ENCODE measurements around the gene PTAR1.
"Not testable (repeated sequence)": the region's sequence is repeated elsewhere in the genome, so short reads cannot be mapped to it uniquely, and the experiment has no call there.

Gene PTAR1, protein sequence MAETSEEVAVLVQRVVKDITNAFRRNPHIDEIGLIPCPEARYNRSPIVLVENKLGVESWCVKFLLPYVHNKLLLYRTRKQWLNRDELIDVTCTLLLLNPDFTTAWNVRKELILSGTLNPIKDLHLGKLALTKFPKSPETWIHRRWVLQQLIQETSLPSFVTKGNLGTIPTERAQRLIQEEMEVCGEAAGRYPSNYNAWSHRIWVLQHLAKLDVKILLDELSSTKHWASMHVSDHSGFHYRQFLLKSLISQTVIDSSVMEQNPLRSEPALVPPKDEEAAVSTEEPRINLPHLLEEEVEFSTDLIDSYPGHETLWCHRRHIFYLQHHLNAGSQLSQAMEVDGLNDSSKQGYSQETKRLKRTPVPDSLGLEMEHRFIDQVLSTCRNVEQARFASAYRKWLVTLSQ

DNA sequence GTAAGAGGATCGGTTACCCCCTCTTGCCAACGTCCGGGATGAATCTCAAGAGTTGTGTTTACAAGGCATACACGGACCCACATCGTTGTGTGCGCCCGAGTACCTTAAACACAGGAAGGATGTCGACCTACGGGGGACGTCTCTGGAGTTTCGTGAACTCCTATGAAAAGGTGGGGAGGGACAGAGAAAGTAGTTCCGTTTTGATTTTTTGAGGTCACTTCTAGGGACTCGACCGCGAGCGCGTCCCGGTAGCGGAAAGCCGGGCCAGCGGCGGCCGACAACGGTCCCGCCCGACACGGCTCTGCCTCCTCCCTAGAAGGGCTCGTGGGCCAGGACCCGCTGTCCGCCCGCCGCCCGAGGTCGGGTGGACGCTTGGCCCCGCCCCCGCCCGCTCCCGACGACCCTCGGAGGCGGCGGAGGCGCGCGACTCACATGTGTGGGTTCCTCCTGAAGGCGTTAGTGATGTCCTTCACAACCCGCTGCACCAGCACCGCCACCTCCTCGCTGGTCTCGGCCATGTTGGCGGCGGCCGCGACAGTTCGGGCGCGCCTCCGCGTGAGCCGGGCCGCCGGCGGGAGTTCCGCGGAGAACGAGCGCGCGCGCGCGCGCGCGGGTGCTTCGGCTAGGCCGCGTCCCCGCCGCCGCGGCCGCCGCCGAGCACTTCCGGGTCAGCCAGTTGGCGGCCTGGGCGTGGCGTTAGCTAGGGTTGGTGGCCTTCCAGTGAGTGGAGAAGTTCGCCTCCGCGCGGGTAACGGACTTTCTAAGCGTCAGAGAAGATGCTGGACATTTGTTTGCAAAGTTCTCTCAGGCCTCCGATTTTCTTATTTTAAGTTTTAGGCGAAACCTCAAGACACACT is at the start of gene PTAR1:
Gene PTAR1, minus strand, starts transcription at position 591 of the 857 bp plus-strand sequence. Its CDS starts 73 bp downstream, at position 518.
- peak; percentile 77 to 90 for DNase-seq

DNA sequence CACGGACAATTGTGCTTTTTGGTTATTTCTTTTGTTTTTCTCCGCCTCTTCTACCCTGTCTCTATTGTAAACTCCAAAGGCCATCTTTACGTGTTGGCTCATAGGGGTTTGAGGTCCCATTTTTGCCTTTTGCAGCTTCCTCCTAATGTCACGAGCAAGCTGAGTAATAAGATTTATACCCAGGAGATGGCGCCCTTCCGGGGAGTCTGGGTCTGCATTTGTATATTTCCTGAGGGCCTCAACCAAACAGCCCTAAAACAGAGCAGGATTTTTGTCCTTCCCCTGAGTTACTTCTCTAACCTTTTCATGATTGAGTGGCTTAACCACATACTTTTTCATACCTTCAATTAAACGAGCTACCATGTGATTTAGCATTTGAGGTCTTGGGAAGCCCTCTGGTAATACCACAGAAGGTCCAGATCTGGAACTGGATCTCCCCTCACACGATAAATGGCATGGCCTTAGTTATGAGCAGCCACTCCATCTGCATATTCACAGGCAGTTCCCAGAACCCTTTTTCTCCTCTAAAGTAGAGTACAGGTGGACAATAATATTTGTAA is 49.6 kb upstream of the PTAR1 start:
- no peak for DNase-seq

- no peak for DNase-seq
Measured at GRCh38 chr9:69806627-69807026, 46.8 kb upstream of the PTAR1 start.

DNA sequence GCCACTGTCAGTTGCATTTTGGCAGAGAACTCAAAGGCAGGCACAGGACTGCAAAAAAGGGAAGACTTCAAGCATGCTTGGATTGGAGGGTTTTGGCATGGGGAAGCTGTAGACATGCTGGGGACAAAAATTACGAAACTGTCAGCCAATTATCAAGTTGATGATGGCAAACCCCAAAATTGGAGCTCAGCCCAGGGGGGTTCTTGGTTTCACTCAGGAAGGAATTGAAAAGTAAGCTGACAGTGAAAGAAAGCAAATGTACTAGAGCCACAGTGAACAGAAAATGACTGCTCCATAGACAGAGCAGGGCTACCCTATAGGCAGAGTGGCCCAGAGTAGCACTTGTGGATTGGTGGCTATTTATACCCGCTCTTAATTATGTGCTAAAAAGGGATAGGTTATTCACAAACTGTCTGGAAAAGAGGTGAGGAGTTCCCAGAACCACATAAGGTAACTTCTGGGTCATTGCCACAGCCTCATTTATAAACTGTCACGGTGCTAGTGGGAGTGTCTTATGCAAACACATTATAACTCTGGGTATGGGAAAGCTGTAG is 46.2 kb upstream of the PTAR1 start:
- DNase-seq, result no peak

GRCh38 chr9:69801989-69802388 is 42.2 kb upstream of the PTAR1 start:
- DNase-seq, result no peak

DNA sequence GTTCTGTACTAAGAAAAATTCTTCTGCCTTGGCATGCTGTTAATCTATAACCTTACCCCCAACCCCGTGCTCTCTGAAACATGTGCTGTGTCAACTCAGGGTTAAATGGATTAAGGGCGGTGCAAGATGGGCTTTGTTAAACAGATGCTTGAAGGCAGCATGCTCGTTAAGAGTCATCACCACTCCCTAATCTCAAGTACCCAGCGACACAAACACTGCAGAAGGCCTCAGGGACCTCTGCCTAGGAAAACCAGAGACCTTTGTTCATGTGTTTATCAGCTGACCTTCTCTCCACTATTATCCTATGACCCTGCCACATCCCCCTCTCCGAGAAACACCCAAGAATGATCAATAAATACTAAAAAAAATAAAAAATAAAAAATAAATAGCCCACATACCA is 40.2 kb upstream of the PTAR1 start:
- DNase-seq, result not testable (repeated sequence)

GRCh38 chr9:69799521-69799920 is 39.7 kb upstream of the PTAR1 start:
- DNase-seq, result not testable (repeated sequence)

DNA sequence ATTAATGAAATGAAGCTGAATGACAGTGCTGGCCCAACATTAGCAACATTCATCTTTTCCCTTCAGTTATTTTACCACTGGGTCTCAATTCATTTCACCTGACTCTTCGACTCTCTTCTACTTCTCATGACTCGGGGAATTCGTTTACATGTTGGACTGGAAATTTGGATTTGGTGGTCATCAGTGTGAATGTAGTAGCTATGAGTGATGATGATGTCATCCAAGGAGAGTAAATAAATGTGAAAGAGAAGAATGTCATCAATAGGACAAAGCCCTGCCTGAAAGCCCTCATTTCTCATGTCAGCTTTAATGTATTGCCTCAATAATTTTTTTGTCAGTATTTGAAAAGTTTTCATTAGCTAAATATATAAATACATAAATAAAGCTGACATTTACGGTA is 38.9 kb upstream of the PTAR1 start:
- DNase-seq, result no peak

DNA sequence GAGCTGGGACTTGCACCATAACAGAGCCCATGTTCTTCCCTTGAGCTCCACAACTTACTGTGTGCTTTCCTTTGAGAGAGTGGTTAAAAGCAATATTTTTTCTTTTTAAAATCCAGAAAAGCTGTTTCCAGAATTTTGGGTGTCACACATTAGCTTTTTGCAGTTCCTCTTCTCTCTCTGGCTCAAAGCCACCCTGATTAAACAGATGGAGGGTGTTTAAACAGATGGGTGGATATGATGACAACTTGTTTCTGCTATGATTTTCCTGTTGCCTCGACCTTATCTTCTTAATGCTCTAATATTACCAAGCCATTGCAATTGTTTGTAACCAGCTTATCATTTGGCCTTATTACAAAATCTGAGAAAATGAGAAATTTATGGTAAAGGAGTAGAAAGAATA is 37.9 kb upstream of the PTAR1 start:
- no peak for DNase-seq

- DNase-seq, result no peak
Measured at GRCh38 chr9:69794356-69794755, 34.5 kb upstream of the PTAR1 start.

DNA sequence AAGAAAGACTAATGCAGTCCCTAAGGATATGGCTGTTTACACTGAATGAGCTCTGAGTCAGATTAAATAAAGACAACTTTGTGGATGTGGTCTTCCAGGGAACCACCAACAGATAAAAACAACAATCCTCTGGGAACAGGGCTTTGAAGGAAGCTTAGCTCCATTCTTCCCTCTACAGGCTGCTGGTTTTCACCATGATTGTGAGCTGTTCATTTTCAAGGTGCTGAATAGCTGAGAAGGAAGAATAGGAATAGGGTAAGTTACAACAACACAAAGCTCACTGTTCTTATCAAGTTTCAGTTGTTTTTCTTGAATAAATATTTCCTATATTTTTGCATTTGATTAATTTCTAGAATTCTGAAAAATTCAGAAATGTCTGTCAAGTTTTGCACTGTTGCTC is 25.9 kb upstream of the PTAR1 start:
- DNase-seq, result no peak

DNA sequence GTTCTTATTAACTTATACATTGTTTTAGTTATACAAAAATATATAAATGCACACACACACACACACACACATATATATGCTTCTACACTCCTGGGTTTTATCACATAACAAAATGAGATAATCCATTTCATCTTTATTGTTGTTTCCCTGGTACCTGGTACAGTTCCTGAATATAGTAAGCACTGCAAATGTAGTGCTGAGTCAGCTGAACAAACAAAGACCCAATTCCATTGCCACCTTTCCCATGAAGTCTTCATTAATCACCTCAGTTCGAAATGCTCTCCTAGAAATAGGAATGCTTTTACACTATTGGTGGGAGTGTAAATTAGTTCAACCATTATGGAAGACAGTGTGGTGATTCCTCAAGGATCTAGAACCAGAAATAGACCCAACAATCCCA is 13.4 kb upstream of the PTAR1 start:
- DNase-seq, result no peak

GRCh38 chr9:69771775-69772418 is 12.1 kb upstream of the PTAR1 start:
- no peak for DNase-seq

DNA sequence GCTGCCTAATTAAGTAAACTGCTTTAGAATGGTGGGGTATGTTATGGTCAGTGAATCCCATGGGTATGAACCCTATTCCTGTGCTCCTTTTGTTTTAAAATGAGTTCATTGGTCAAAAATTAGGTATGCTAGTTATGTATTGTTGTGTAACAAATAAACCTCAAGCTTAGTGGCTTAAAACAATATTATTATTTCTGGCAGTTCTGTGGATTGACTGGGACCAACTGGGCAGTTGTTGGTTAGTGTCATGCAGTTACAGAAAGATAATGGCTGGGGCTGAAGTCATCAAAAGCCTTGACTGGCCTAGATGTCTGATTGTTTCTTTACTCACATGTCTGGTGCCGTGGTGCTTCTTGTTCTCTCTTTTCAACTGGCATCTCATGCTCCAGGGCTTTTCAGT is 8.9 kb upstream of the PTAR1 start:
- no peak for DNase-seq

- no peak for DNase-seq
Measured at GRCh38 chr9:69768101-69768500, 8.3 kb upstream of the PTAR1 start.

GRCh38 chr9:69763862-69764261 is 4.1 kb upstream of the PTAR1 start:
- not testable (repeated sequence) for DNase-seq

DNA sequence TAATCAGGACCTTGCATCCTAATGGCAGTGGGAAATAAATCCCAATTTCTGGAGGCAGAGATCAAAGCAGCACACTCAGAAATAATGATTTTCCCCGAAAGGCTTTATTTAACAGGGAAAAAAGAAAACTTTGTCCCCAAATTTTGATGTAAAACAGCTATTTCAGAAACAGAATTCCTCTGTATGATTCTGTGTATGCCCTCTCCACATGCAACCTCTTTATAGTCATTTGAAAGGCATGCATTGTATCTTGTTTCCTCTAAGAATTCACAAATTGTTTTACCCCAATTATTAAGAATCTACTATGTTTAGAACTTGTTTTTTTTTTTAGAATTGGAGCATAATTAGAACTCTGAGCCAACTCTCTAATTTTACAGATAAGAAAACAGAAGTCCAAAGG is 2.7 kb upstream of the PTAR1 start:
- no peak for DNase-seq

DNA sequence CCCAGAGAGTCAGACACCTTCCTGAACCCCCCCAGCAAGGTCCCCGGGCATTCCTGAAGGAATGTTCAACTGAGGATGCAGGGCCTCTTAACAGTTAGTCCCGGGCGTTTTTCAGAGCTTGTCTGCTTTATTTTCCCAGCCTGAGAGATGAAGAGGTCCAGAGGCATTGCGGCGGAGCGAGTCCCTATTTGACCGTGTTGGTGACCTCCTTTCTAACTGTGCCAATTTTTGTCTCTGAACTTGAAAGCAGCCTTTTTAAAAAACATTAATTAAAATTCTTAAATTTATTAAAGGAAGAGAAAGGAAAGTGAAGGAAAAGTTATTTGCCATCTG is 433 bp upstream of the PTAR1 start:
- no peak for DNase-seq

GRCh38 chr9:69759021-69759420 is 790 bp downstream of the PTAR1 start:
- DNase-seq, result no peak

- DNase-seq, result no peak
Measured at GRCh38 chr9:69757996-69758675, 1.7 kb downstream of the PTAR1 start.

DNA sequence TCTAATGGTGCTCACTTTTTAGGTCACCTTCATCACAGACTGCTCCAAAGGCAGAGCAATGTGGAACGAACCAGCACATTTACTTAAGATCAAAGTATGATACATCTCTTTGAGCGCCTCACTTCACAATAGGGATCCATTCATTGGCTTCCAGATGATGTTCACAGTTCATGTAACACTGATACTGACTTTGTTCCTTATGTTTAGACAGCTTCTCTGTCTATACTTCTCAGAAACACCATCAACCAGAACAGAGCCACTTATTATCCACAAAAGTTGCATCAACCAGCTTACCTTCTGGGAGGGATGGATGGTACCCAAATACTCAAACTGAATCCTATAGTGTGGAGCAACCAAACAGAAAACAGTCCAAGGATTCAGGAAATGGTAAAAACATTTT is 4.6 kb downstream of the PTAR1 start:
- no peak for DNase-seq

DNA sequence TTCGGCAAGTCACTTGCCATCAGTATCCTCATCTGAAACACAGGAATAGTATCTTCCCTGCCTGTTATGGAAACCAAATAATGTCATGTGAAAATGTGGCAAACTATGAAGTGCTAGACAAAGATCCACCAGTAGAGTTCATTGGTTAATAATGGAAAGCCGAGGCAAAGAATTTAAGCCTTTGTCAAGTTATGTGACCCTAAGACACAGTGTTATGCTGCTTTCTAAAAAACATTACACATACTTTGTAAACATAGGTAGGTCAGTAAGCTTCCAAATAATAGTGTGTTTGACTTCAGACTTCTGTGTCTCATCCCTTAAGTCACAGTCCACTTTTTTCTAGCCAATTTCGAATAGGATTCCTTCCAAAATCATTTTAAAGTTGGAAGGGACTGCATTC is 6.0 kb downstream of the PTAR1 start:
- no peak for DNase-seq

DNA sequence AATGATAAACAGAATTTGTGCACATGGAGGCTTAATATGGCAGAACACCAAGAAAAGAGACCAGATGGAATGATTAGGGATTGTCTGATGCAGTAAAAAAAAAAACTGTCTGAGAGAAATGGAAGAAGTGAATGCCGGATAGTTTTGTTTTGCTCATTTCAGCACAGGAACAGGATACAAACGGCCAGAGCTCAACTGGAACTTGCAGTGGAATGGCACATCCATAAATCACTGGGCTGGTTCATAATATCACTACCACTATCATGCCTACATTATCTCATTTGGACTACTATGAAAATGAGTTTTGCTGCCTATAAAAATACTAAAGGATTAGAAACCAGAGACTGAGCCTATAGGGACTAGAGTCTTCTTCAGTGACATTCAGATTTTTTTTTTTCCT is 9.7 kb downstream of the PTAR1 start:
- DNase-seq, result no peak

Measured in NCI-H1930 (cell line).